Right ventricle myocardium inferior (tissue), 1 donor: ENCODE data around the gene CREB5. TPM values are rescaled to one million over a fixed set of nuclear protein-coding genes. Genes with fewer than 3 reads are reported as not detected.
"Not testable (repeated sequence)": the region's sequence is repeated elsewhere in the genome, so short reads cannot be mapped to it uniquely, and the experiment has no call there.

Experiments used
- ATAC-seq: fragments of 200-7000 bp; cut with Tn5 transposase; one replicate; pipeline ENCODE4 v1.9.1; 2020; ENCODE audit warnings: mild to moderate bottlenecking, moderate library complexity
- DNase-seq: peaks from one replicate; pipeline ENCODE4 v3.0.0; 2021; ENCODE audit errors: missing footprints
- intact Hi-C: fragments of 100-400 bp; cut with DNase I; formaldehyde crosslinking; loops from one replicate; pipeline ENCODE4 v1.11.0; 2022
- total RNA-seq: library from RNA; stranded (reverse); fragmentation: NEBNext Ultra II Directional; extraction: Animal tissue kit (Norgen Biotek cat#: 25700); gene quantifications from one replicate; pipeline ENCODE4 v1.2.1, GENCODE V29; 2021
- donor health status: DM: no; HTN: yes; CAD: no; lungs with severe emphysema.

CREB5 gene
- total RNA-seq, 1 donor from 2014 or later, result 4.8 TPM

DNA sequence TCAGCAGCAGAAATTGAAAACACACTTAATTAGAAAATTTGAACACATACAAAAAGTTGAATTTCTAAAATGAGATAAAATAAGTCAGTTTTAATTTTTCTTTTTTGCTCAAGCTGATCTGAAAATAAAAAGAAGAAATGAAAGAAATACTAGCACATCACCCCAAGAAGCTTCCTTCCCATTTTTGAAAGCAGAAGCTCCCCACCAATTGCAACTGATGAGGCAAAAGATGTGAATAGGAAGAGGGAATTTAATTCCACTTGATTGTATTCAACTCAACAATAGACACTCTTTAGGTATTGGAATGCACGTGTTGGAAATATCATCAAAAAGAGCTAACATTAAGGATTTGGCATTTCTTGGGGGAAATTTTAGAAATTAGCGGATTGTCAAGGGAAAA is 370.0 kb downstream of the CREB5 start:
- ATAC-seq (no peak), DNase-seq (no peak)
- intact Hi-C loops, result no loop called here

DNA sequence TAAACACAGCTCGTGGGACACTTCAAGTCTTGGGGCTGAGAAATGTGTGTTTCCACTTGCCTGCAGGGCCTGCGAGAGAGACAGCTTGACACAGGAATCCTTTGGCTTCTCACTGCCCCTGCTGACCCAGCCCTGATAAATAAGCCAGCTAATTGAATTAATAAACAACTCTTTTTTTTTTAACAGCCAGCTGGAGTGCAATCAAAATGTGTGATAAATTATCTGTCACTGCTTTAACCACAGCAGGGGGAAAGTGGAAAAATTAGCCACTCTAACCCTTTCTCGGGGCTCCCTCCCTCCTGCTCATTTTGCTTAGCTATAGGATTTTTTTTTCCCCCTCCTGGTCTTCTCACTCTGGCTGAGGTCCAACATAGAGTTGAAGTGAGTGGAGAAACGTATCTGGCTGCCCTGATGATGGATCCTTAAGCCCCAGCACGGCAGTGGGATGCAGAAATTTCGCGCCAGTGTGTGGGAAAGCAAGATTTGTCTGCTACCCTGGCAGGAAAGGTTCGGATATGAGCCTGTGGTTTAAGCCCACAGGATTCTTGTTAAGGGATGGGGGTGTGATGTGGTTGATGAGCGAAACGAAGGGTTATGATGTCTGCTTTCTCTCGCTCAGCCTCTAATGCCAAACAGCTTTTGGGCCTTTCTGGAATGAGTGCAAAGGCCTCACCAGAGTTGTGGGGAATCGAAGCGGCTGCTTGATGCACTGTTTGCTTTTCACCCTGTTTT is 372.0 kb downstream of the CREB5 start:
- no peak for ATAC-seq
- no peak for DNase-seq
- intact Hi-C loops, result no loop called here

GRCh38 chr7:28785041-28785995 is 373.0 kb downstream of the CREB5 start:
- ATAC-seq (no peak), DNase-seq (no peak)
- intact Hi-C loops, result no loop called here

DNA sequence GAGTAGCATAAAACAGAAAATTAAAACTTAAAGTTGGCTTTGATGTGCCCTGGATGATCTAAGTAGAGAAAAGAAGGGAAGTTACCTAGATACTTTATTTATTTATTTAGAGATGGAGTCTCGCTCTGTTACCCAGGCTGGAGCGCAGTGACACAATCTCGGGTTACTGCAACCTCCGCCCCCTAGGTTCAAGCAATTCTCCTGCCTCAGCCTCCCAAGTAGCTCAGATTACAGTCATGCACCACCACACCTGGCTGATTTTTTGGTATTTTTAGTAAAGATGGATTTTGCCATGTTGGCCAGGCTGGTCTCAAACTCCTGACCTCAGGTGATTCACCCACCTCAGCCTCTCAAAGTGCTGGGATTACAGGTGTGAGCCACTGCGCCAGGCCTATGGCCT is 373.8 kb downstream of the CREB5 start:
- intact Hi-C loops, DNase-seq, ATAC-seq: not testable (repeated sequence)

DNA sequence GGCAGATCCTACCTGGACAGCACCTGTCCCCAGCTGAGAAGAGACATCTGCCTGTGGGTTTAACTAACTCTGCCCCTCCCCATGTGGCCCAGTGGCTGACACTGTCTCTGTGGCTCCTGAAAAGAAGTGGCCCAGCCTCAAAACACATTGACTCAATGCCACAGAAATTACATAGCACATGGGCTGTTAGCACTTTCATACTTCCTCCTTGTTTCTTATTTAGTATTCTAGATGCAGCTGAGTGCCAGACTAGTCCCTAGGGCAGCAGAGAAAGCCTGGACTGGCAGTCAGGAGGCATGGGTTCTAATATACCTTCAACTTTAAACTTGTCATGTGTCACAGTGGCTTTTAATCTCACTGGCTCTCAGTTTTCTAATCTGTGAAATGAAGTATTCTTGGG is 374.8 kb downstream of the CREB5 start:
- no peak for ATAC-seq
- intact Hi-C loops, result no loop called here
- DNase-seq, result no peak

DNA sequence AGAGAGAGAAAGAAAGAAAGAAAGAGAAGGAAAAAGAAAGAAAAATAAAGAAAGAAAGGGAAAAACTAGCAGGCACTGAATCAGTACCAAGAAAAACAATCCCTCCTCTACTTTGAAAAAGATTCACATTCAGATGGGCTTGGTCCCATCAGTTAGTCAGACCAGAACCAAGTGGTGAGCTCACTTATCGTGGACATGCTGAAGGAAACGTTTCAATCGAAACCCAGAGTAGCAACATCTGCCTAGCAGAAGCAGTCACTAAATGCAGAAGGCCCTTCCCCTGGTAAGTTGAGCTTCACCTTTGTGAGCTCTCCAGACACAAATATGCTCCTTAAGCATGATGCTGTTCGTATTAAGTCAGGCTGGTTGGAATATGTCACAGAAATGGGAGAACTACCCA is 378.1 kb downstream of the CREB5 start:
- ATAC-seq (peak; percentile 22), DNase-seq (no peak)
- intact Hi-C loops, result no loop called here

DNA sequence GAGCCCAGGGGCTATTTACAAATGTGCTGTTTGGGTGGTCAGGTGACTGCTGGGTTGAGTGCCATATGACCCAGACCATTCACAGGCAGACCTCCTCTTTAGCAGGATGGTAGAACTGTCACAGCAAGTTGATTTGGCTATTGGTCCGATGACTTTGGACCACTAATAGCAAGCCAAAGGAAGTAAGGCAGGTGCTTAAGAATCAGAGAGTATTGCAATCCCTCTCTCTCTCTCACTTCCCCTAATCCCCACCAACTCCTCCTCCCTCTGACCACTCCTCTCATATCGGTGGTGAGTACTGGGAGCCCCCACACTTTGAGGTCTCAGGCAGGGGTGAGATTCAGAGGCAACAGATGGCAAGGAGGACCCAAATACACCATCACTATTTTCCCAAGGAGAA is 380.5 kb downstream of the CREB5 start:
- intact Hi-C loops, result no loop called here
- DNase-seq, result no peak
- no peak for ATAC-seq

DNA sequence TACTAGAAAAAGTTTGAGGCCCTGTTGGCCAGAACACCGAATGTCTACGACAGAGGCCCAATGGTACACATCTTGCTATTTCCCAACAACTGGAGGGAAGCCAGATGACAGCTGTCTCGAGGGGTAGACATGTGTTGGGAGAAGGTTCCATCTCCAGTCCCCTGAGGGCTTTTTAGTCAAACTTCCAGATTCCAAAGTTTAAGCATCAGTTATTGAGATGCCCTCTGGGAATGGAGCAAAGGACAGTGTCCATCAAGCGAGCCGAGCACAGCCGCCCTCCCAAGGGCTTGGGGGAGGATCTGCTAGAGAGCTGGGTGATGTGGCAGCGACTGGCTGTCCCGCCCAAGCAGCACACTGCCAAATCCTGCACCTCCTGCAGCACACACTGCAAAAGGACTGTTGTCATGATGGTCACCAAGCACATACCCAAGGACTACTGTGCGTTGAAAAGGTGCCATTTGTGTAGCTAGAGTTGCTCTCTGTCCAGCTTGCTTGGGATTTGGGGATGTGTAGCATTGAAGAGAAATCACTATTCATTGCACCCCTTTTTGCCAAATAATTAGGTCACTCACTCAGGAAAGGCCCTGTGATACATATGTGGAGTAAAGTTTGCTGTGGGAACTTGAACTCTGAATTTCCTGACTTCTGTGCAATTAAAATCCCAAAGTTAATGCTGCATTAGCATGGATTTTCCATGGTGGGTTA is 381.2 kb downstream of the CREB5 start:
- intact Hi-C loops, result no loop called here
- ATAC-seq, result peak; percentile 82
- DNase-seq, result peak; percentile 71

GRCh38 chr7:28798274-28798673 is 386.0 kb downstream of the CREB5 start:
- no peak for DNase-seq
- no peak for ATAC-seq
- intact Hi-C loops, result no loop called here

DNA sequence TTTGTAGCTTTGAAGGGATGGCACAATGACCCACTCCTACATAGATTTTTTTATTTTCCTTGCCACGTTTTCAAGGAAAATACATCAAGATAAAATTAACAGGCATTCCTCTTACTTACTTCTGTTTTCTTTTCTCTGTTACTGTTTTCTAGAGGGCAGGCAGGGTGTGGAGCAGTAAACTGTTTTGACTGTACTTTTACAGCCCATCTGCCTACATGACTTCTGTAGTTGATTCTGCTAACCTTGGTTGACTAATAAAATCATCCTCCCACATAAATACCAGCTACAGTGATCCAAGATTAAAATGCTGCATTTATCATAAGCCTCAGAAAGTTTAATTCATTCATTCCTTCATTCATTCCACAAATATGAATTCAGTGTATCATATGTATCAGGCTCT is 387.3 kb downstream of the CREB5 start:
- intact Hi-C loops, result no loop called here
- ATAC-seq (no peak), DNase-seq (no peak)

DNA sequence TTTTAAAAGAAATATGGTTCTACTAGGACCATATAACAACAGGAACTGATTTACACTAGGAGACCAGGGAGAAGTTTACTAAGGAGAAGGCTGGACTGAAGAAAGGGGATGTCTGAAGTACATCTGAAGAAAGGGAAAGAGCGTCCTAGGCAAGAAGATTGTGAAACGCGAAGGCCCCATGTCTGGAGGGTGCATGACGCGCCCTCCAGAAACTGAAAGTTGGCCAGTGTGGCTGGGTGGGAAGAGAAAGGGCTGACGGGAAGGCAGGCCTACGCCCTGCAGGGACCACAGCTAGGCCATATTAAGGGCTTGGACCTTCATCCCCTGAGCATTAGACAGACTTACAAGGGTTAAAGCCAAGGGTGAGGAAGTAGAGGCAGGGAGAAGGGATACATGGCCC is 387.8 kb downstream of the CREB5 start:
- DNase-seq (peak; percentile 56), ATAC-seq (peak; percentile 57)
- intact Hi-C loops, result no loop called here

DNA sequence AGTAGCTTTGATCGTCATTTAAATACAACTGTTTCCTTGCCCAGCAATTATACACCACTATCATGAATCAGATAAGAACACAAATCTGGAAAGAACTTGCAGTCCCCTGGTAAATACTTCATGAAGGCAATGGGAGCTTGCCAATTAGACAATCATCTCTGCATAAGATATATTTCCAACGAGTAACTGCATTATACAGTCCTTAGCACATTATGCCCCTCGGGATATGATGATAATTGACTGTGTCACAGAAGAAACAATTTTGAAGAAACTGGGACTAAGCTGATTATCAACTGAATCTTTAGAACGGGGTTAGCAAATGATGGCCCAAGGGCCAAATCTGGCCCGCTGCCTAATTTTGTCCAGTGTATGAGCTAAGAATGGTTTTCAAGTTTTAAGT is 390.1 kb downstream of the CREB5 start:
- intact Hi-C loops, result no loop called here
- ATAC-seq, result no peak
- no peak for DNase-seq

- intact Hi-C loops, result no loop called here
- DNase-seq (no peak), ATAC-seq (no peak)
Measured at GRCh38 chr7:28804157-28804556, 391.8 kb downstream of the CREB5 start.

DNA sequence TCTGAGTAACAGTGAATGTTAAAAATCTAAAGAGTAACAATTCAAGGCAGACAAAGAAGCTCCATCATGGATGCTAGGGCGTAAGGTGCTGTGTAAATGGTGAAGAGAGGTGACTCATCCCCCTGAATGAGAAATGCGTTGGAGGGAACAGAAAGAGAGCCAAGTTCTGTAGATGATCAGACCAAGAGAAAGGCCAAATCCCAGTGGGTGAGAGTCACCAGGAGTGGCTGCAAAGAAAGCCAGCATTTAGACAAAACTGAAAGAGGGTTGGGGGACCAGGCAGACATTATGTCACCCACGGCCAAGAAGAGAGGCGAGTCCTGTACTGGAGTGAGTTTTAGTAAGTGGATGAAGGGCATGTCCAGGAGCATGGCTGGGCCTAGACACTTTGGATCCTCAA is 392.7 kb downstream of the CREB5 start:
- intact Hi-C loops, result no loop called here
- peak; percentile 48 for ATAC-seq
- DNase-seq, result no peak

- DNase-seq (no peak), ATAC-seq (no peak)
- intact Hi-C loops, result no loop called here
Measured at GRCh38 chr7:28806841-28807240, 394.5 kb downstream of the CREB5 start.

DNA sequence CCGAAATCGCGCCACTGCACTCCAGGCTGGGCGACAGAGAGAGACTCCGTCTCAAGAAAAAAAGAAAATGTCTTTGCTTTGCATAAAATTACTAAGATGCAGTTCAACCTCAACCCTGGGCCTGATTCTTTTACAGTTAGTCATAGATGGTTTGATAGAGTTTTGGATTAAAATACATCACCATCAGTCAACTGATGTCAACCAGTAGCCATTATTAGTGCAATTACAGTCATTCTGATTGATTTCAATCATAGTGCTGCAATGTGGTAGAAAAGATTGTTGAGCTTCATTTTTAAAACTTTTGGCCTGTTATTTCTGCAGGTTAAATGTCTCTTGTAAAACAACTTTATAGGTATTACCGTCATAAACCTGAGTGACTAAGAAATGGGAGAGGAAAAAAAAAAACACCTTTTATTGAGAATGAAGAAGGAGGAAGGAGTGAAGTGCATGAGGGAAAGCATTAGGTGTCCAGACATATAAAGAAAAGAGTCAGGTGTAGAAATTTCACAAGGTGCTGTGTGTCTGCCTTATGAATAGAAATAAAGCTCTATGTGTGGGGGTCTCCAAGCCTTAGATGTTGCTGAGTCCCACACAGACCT is 395.2 kb downstream of the CREB5 start:
- ATAC-seq (no peak), DNase-seq (no peak)
- intact Hi-C loops, result no loop called here

DNA sequence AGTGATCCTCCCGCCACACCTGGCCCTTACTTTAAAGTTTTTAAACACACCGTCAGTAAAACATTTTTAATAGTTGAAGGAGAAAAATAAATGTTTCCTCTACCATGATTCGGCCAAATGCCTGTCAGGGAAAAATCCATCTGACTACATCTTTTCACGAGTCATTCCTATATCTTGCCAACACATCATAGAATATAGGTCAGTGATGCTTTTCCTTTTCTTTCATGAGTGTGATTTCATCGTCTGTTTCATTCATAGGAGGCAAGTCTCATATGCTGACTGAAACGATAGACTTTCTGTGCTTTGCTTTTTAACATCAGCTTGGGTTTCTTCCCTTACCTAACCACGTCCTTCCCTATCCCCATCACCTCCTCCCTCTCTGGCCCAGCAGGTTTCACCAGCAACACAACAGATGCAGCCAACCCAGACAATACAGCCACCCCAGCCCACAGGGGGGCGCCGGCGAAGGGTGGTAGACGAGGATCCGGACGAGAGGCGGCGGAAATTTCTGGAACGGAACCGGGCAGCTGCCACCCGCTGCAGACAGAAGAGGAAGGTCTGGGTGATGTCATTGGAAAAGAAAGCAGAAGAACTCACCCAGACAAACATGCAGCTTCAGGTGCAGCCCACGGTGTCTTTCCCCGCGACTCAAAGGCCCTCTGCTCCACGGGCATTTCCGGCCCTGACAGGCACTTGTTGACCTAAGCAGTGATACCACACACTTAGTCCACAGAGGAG is 396.6 kb downstream of the CREB5 start:
- peak; percentile 56 for DNase-seq
- ATAC-seq, result no peak
- intact Hi-C loops, result no loop called here

DNA sequence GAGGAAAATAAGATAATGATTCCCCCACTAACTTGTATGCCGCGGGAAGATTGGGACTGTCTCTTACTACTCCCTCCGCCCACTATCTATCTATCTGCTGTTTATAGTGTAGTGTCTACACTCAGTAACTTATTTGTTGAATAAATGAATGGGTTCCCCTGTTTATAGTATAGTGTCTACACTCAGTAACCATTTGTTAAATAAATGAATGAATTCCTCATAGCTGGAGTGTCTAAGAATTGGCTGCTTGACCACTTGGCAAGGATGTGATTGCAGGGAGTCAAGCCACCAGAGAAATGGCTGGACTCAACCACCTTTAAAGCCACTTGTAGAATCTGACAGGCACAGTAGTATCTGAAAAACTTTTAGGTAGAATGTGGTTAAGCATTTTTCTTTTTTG is 398.7 kb downstream of the CREB5 start:
- ATAC-seq (no peak), DNase-seq (no peak)
- intact Hi-C loops, result no loop called here
